ENCODE results near the gene RASSF4. TPM values are rescaled to one million over a fixed set of nuclear protein-coding genes. Genes with fewer than 3 reads are reported as not detected.

Gene RASSF4
- total RNA-seq, 3 donors from 2014 or later: 18.7 to 364 (median 41.1) TPM

DNA sequence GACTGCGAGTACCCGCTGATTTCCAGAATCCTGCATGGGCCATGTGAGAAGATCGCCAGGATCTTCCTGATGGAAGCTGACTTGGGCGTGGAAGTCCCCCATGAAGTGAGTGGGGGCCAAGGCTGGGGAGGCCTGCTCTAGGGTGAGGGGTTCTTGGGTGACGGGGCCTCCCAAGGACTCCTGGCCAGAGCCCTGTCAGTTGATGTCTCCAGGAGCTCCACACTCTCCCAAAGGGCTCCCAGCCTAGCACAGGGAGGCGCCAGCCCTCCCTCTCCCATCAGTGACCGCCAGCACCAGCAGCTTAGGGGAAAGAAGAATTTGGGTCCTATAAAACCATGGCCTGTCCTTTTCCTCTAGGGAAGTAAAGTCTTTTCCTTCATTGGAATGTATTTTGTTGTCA, 31.4 kb downstream of the RASSF4 start:
- no peak for DNase-seq (ENCODE audit: low spot score in 2 of 2)
- Histone ChIP-seq H3K27ac (peak overlapping the region in 1 of 2 donors; percentile 45), H3K9me3 (no peaks in the 10 kb centered on the region), H3K36me3 (no peaks in the 10 kb centered on the region), H3K4me3 (no peak overlapping the region), H3K4me1 (peaks cover 4 to 9% of the 10 kb centered on the region in 2 donors), H3K27me3 (no peaks in the 10 kb centered on the region)
- intact Hi-C loops (cut with DNase I; ENCODE audit: low total_unique reads): no loop called here
- TF ChIP-seq POLR2AphosphoS5 (IDR thresholded peaks at IDR 0.05) (no peak), POLR2A (IDR thresholded peaks at IDR 0.05) (no peak)
- TF ChIP-seq, protein P1, sequence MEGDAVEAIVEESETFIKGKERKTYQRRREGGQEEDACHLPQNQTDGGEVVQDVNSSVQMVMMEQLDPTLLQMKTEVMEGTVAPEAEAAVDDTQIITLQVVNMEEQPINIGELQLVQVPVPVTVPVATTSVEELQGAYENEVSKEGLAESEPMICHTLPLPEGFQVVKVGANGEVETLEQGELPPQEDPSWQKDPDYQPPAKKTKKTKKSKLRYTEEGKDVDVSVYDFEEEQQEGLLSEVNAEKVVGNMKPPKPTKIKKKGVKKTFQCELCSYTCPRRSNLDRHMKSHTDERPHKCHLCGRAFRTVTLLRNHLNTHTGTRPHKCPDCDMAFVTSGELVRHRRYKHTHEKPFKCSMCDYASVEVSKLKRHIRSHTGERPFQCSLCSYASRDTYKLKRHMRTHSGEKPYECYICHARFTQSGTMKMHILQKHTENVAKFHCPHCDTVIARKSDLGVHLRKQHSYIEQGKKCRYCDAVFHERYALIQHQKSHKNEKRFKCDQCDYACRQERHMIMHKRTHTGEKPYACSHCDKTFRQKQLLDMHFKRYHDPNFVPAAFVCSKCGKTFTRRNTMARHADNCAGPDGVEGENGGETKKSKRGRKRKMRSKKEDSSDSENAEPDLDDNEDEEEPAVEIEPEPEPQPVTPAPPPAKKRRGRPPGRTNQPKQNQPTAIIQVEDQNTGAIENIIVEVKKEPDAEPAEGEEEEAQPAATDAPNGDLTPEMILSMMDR (IDR thresholded peaks at IDR 0.05): no peak

GRCh38 chr10:44991571-44991970, 32.0 kb downstream of the RASSF4 start:
- Histone ChIP-seq H3K27me3 (no peaks in the 10 kb centered on the region), H3K27ac (peak overlapping the region; percentile 45 to 99), H3K4me3 (no peak overlapping the region), H3K4me1 (peaks cover 4 to 12% of the 10 kb centered on the region in 2 donors), H3K9me3 (no peaks in the 10 kb centered on the region), H3K36me3 (no peaks in the 10 kb centered on the region)
- DNase-seq (ENCODE audit: low spot score in 2 of 2): no peak
- TF ChIP-seq POLR2A (IDR thresholded peaks at IDR 0.05): no peak
- TF ChIP-seq, protein P1 (IDR thresholded peaks at IDR 0.05): no peak
- TF ChIP-seq POLR2AphosphoS5 (IDR thresholded peaks at IDR 0.05): no peak
- intact Hi-C loops (cut with DNase I; ENCODE audit: low total_unique reads): no loop called here

- Histone ChIP-seq H3K27ac (peak overlapping the region; percentile 45 to 99), H3K27me3 (no peaks in the 10 kb centered on the region), H3K4me3 (no peak overlapping the region), H3K4me1 (peaks cover 4 to 12% of the 10 kb centered on the region in 2 donors), H3K36me3 (no peaks in the 10 kb centered on the region), H3K9me3 (no peaks in the 10 kb centered on the region)
- TF ChIP-seq POLR2AphosphoS5 (IDR thresholded peaks at IDR 0.05) (no peak), POLR2A (IDR thresholded peaks at IDR 0.05) (no peak)
- TF ChIP-seq, protein P1 (IDR thresholded peaks at IDR 0.05): no peak
- DNase-seq (ENCODE audit: low spot score in 2 of 2): peak in 1 of 2 donors; percentile 69
- intact Hi-C loops (cut with DNase I; ENCODE audit: low total_unique reads): no loop called here
Observed at GRCh38 chr10:44992070-44992731, 32.6 kb downstream of the RASSF4 start.

DNA sequence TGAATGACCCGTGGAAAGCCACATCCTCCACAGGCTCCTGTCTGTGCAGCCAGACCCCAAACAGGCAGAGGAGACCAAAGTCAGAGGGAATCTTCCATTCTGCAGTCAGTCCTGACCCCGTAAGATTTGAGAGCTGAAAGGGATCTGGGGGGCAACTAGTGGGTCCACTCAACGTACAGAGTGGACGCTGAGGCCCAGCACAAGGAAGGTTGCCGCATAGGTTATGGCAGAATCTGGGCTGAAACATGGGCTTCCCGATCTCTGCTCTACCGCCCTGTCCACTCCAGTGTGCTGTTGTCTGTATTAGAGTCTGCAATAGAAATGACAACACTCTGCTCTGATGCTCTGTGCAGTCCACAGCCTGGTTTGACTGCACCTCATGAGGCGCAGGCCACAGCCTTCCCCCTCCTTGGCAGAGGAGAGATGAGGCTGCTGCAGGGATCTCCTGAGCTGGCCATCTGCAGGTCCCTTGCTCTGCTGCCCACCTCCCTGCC, 33.2 kb downstream of the RASSF4 start:
- no peaks in the 10 kb centered on the region for H3K36me3 ChIP-seq
- intact Hi-C loops (cut with DNase I; ENCODE audit: low total_unique reads): no loop called here
- peak overlapping the region; percentile 45 to 99 for H3K27ac ChIP-seq
- no peak for DNase-seq (ENCODE audit: low spot score in 2 of 2)
- TF ChIP-seq POLR2AphosphoS5 (IDR thresholded peaks at IDR 0.05): no peak
- no peak for TF ChIP-seq POLR2A (IDR thresholded peaks at IDR 0.05)
- TF ChIP-seq, protein P1 (IDR thresholded peaks at IDR 0.05): no peak
- no peak overlapping the region for H3K4me3 ChIP-seq
- peaks cover 4 to 12% of the 10 kb centered on the region in 2 donors for H3K4me1 ChIP-seq
- H3K9me3 ChIP-seq: no peaks in the 10 kb centered on the region
- no peaks in the 10 kb centered on the region for H3K27me3 ChIP-seq

- Histone ChIP-seq H3K4me1 (peaks cover 4 to 12% of the 10 kb centered on the region in 2 donors), H3K9me3 (no peaks in the 10 kb centered on the region), H3K27ac (peak overlapping the region; percentile 90 to 99), H3K4me3 (no peak overlapping the region), H3K27me3 (no peaks in the 10 kb centered on the region), H3K36me3 (no peaks in the 10 kb centered on the region)
- intact Hi-C loops (cut with DNase I; ENCODE audit: low total_unique reads): no loop called here
- DNase-seq (ENCODE audit: low spot score in 2 of 2): no peak
- TF ChIP-seq POLR2AphosphoS5 (IDR thresholded peaks at IDR 0.05) (no peak), POLR2A (IDR thresholded peaks at IDR 0.05) (no peak)
- TF ChIP-seq, protein P1 (IDR thresholded peaks at IDR 0.05): no peak
Observed at GRCh38 chr10:44993226-44993921, 33.8 kb downstream of the RASSF4 start.

All from breast epithelium (tissue), 4 donors.